ENCODE results near the gene CTNNA3.

DNA sequence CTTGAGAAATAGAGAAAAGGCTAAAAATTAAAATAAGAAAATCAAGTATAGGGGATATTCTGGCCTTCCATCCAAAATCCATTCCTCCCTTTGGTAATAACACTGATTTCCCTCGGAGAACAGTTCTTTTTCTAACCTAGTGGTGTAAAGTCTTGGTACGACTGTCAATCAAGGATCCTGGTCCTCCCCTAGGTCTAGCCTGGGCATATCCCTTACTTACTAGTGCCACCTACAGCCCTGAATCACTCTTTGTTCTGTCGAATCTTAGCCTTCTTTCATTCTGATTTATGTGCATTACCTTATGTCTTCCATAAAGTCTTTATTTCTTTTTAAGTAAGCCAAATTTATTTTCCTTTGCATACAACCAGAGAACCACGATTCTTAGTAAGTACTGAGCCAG is 1068.8 kb downstream of the CTNNA3 start:
- no peak for TF ChIP-seq RXRA (IDR thresholded peaks at IDR 0.05)
- TF ChIP-seq, protein P1, sequence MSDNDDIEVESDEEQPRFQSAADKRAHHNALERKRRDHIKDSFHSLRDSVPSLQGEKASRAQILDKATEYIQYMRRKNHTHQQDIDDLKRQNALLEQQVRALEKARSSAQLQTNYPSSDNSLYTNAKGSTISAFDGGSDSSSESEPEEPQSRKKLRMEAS (IDR thresholded peaks at IDR 0.05), result no peak
- TF ChIP-seq, protein P2, sequence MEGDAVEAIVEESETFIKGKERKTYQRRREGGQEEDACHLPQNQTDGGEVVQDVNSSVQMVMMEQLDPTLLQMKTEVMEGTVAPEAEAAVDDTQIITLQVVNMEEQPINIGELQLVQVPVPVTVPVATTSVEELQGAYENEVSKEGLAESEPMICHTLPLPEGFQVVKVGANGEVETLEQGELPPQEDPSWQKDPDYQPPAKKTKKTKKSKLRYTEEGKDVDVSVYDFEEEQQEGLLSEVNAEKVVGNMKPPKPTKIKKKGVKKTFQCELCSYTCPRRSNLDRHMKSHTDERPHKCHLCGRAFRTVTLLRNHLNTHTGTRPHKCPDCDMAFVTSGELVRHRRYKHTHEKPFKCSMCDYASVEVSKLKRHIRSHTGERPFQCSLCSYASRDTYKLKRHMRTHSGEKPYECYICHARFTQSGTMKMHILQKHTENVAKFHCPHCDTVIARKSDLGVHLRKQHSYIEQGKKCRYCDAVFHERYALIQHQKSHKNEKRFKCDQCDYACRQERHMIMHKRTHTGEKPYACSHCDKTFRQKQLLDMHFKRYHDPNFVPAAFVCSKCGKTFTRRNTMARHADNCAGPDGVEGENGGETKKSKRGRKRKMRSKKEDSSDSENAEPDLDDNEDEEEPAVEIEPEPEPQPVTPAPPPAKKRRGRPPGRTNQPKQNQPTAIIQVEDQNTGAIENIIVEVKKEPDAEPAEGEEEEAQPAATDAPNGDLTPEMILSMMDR (IDR thresholded peaks at IDR 0.05; ENCODE audit: low read depth, low read length, missing input control), result peak; percentile 46
